HEK293 (cell line): Measurements from ENCODE around the gene KCNAB1.

Experiments used
- CTCF ChIA-PET: fragments of 350-600 bp; formaldehyde crosslinking; extraction: SDS; loops from one replicate; lab custom pipeline; 2021; ENCODE audit warnings: antibody characterized with exemption; lab: Yijun Ruan, JAX
- POLR2A ChIA-PET: fragments of 300-600 bp; formaldehyde crosslinking; extraction: SDS; loops from one replicate; lab custom pipeline; 2020; ENCODE audit warnings: antibody characterized with exemption, inconsistent platforms; lab: Yijun Ruan, JAX
- H3K27ac ChIP-seq: fragments of 200-500 bp; sonication (Bioruptor generic); 2 replicates; pipeline ENCODE4 v1.5.1; 2014; ENCODE audit warnings: low read depth, low read length, control low read depth, inconsistent platforms; ENCODE audit errors: extremely low read depth
- H3K36me3 ChIP-seq, 2 experiments: fragments of 200-500 bp in 1 of 2; sonication (Bioruptor generic) in 1 of 2; 1 replicate in 1 of 2; 2 replicates in 1 of 2; pipeline ENCODE4 v1.5.1; 2014 to 2017; ENCODE audit warnings: inconsistent platforms in 2 of 2, low read length in 2 of 2; ENCODE audit not compliant: control insufficient read depth in 2 of 2, insufficient read depth in 1 of 2
- H3K4me1 ChIP-seq: fragments of 200-500 bp; sonication (Bioruptor generic); 2 replicates; pipeline ENCODE4 v1.5.1; 2014; ENCODE audit warnings: mild to moderate bottlenecking, low read length, inconsistent platforms; ENCODE audit not compliant: control insufficient read depth, insufficient read depth
- H3K4me3 ChIP-seq: 2 replicates; pipeline ENCODE4 v1.5.1; 2011; ENCODE audit warnings: low read depth, mild to moderate bottlenecking, control low read depth, low read length, moderate library complexity
- H3K9me3 ChIP-seq: fragments of 200-500 bp; sonication (Bioruptor generic); 2 replicates; pipeline ENCODE4 v1.5.1; 2014; ENCODE audit warnings: low read depth, low read length, inconsistent platforms; ENCODE audit not compliant: control insufficient read depth, insufficient read depth
- OVOL3 ChIP-seq: fragments of 450-650 bp; formaldehyde crosslinking; IDR thresholded peaks from 2 replicates; pipeline ENCODE4 v1.5.1; 2016; ENCODE audit warnings: missing biosample characterization, missing genetic modification characterization
- PRDM4 ChIP-seq: fragments of 450-650 bp; formaldehyde crosslinking; IDR thresholded peaks from 2 replicates; pipeline ENCODE4 v1.5.1; 2017; ENCODE audit warnings: missing biosample characterization, missing genetic modification characterization
- TCF7L2 ChIP-seq: IDR thresholded peaks from 2 replicates; pipeline ENCODE4 v1.6.1; 2011; ENCODE audit warnings: low read depth, mild to moderate bottlenecking, inconsistent platforms, low read length, moderate library complexity, borderline replicate concordance
- ZFP41 ChIP-seq: fragments of 450-650 bp; formaldehyde crosslinking; IDR thresholded peaks from 2 replicates; pipeline ENCODE4 v1.5.1; 2016; ENCODE audit warnings: missing biosample characterization, missing genetic modification characterization, borderline replicate concordance
- ZNF10 ChIP-seq: fragments of 450-650 bp; formaldehyde crosslinking; IDR thresholded peaks from 2 replicates; pipeline ENCODE4 v1.5.1; 2017; ENCODE audit warnings: missing biosample characterization, missing genetic modification characterization
- ZNF155 ChIP-seq: fragments of 450-650 bp; formaldehyde crosslinking; IDR thresholded peaks from 2 replicates; pipeline ENCODE4 v1.5.1; 2016; ENCODE audit warnings: missing biosample characterization, missing genetic modification characterization
- ZNF184 ChIP-seq: fragments of 450-650 bp; IDR thresholded peaks from 2 replicates; pipeline ENCODE4 v1.5.1; 2018; ENCODE audit warnings: missing biosample characterization, mild to moderate bottlenecking, missing genetic modification characterization
- ZNF221 ChIP-seq: fragments of 450-650 bp; formaldehyde crosslinking; IDR thresholded peaks from 2 replicates; pipeline ENCODE4 v1.5.1; 2017; ENCODE audit warnings: missing biosample characterization, missing genetic modification characterization, borderline replicate concordance
- ZNF324 ChIP-seq: fragments of 450-650 bp; formaldehyde crosslinking; IDR thresholded peaks from 2 replicates; pipeline ENCODE4 v1.5.1; 2016; ENCODE audit warnings: missing biosample characterization, missing genetic modification characterization
- ZNF350 ChIP-seq: fragments of 450-650 bp; formaldehyde crosslinking; IDR thresholded peaks from 2 replicates; pipeline ENCODE4 v1.5.0; 2017; ENCODE audit warnings: missing biosample characterization, mild to moderate bottlenecking, missing genetic modification characterization
- ZNF518A ChIP-seq: fragments of 450-650 bp; formaldehyde crosslinking; conservative IDR thresholded peaks from 2 replicates; pipeline ENCODE4 v1.5.1; 2016; ENCODE audit warnings: low read depth, missing biosample characterization, missing genetic modification characterization
- ZNF521 ChIP-seq: fragments of 450-650 bp; formaldehyde crosslinking; IDR thresholded peaks from 2 replicates; pipeline ENCODE4 v1.5.1; 2017; ENCODE audit warnings: missing biosample characterization, mild to moderate bottlenecking, missing genetic modification characterization
- ZNF530 ChIP-seq: fragments of 450-650 bp; formaldehyde crosslinking; IDR thresholded peaks from 2 replicates; pipeline ENCODE4 v1.5.1; 2016; ENCODE audit warnings: low read depth, missing biosample characterization, missing genetic modification characterization
- ZNF623 ChIP-seq: fragments of 450-650 bp; formaldehyde crosslinking; IDR thresholded peaks from 2 replicates; pipeline ENCODE4 v1.5.1; 2016; ENCODE audit warnings: missing biosample characterization, missing genetic modification characterization
- ZNF664 ChIP-seq: fragments of 450-650 bp; formaldehyde crosslinking; IDR thresholded peaks from 2 replicates; pipeline ENCODE4 v1.5.1; 2016; ENCODE audit warnings: missing biosample characterization, missing genetic modification characterization
- ZNF701 ChIP-seq: fragments of 450-650 bp; formaldehyde crosslinking; IDR thresholded peaks from 2 replicates; pipeline ENCODE4 v1.5.1; 2016; ENCODE audit warnings: missing biosample characterization, missing genetic modification characterization
- ZNF707 ChIP-seq: fragments of 450-650 bp; formaldehyde crosslinking; IDR thresholded peaks from 2 replicates; pipeline ENCODE4 v1.5.1; 2016; ENCODE audit warnings: missing biosample characterization, missing genetic modification characterization
- ZNF747 ChIP-seq: fragments of 450-650 bp; formaldehyde crosslinking; IDR thresholded peaks from 2 replicates; pipeline ENCODE4 v1.5.1; 2016; ENCODE audit warnings: missing biosample characterization, missing genetic modification characterization
- ZNF777 ChIP-seq: fragments of 450-650 bp; formaldehyde crosslinking; IDR thresholded peaks from 2 replicates; pipeline ENCODE4 v1.5.1; 2017; ENCODE audit warnings: missing biosample characterization, missing genetic modification characterization, borderline replicate concordance
- ZSCAN30 ChIP-seq: fragments of 450-650 bp; IDR thresholded peaks from 2 replicates; pipeline ENCODE4 v1.5.1; 2018; ENCODE audit warnings: missing biosample characterization, mild to moderate bottlenecking, missing genetic modification characterization, moderate library complexity
- TF ChIP-seq, protein P1 (sequence below): fragments of 450-650 bp; formaldehyde crosslinking; IDR thresholded peaks from 2 replicates; pipeline ENCODE4 v1.5.1; 2016; ENCODE audit warnings: missing biosample characterization, missing genetic modification characterization

KCNAB1 gene

DNA sequence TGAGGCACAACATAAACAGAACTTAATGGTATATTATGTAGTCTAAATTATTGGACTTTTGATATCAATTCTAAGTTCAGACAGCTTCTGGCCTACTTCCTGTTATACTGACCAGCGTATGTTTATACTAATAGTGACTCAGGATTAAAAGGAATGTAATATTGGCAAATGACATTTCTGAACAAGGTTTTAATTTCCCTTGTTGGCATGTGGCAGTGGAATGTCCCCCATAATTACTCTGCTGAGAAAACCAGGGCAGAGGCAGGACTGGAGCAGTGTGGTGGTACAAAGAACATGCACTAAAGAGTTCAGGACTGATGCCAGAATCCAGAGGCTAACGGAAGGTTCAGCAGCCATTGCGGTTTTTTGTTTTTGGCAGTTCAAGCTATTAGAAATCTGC, 184.0 kb downstream of the KCNAB1 start:
- no peak overlapping the region for H3K27ac ChIP-seq
- POLR2A ChIA-PET: no interaction called here
- H3K4me1 ChIP-seq: no peaks in the 10 kb centered on the region
- H3K36me3 ChIP-seq: no peaks in the 10 kb centered on the region
- H3K4me3 ChIP-seq: no peak overlapping the region
- no peak for TF ChIP-seq OVOL3 (tag by site-specific recombination)
- TF ChIP-seq ZSCAN30: no peak
- TF ChIP-seq ZNF664 (tag by site-specific recombination): no peak
- no peak for TF ChIP-seq ZNF530
- TF ChIP-seq ZFP41 (tag by site-specific recombination): no peak
- TF ChIP-seq ZNF221 (tag by site-specific recombination): no peak
- no peak for TF ChIP-seq ZNF518A (tag by site-specific recombination)
- TF ChIP-seq ZNF521 (tag by site-specific recombination): no peak
- no peak for TF ChIP-seq ZNF10 (tag by site-specific recombination)
- TF ChIP-seq ZNF324 (tag by site-specific recombination): no peak
- TF ChIP-seq, all 188 proteins: peak for 0
- CTCF ChIA-PET: no interaction called here
- H3K9me3 ChIP-seq: no peaks in the 10 kb centered on the region

GRCh38 chr3:156305672-156306071, 185.3 kb downstream of the KCNAB1 start:
- ChIA-PET POLR2A (no interaction called here), CTCF (interaction anchor here (0.7 kb wide), 1 partner anchor 164 kb away, joined by 3 read pairs; no protein-coding TSS in a partner anchor)
- no peaks in the 10 kb centered on the region for H3K36me3 ChIP-seq
- no peak overlapping the region for H3K4me3 ChIP-seq
- no peaks in the 10 kb centered on the region for H3K9me3 ChIP-seq
- no peak overlapping the region for H3K27ac ChIP-seq
- H3K4me1 ChIP-seq: no peaks in the 10 kb centered on the region
- TF ChIP-seq, protein P1, sequence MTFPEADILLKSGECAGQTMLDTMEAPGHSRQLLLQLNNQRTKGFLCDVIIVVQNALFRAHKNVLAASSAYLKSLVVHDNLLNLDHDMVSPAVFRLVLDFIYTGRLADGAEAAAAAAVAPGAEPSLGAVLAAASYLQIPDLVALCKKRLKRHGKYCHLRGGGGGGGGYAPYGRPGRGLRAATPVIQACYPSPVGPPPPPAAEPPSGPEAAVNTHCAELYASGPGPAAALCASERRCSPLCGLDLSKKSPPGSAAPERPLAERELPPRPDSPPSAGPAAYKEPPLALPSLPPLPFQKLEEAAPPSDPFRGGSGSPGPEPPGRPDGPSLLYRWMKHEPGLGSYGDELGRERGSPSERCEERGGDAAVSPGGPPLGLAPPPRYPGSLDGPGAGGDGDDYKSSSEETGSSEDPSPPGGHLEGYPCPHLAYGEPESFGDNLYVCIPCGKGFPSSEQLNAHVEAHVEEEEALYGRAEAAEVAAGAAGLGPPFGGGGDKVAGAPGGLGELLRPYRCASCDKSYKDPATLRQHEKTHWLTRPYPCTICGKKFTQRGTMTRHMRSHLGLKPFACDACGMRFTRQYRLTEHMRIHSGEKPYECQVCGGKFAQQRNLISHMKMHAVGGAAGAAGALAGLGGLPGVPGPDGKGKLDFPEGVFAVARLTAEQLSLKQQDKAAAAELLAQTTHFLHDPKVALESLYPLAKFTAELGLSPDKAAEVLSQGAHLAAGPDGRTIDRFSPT (tag by site-specific recombination): no peak
- no peak for TF ChIP-seq ZNF623 (tag by site-specific recombination)
- TF ChIP-seq, all 188 proteins: peak for 0

GRCh38 chr3:156307704-156308103, 187.3 kb downstream of the KCNAB1 start:
- no peaks in the 10 kb centered on the region for H3K4me1 ChIP-seq
- no peak overlapping the region for H3K4me3 ChIP-seq
- CTCF ChIA-PET: interaction anchor here (1.0 kb wide), 1 partner anchor 66 kb away, joined by 3 read pairs; no protein-coding TSS in a partner anchor
- TF ChIP-seq ZNF184 (tag by site-specific recombination) (no peak), TCF7L2 (no peak), ZNF747 (tag by site-specific recombination) (no peak), ZNF707 (tag by site-specific recombination) (no peak), ZNF701 (tag by site-specific recombination) (no peak), ZNF350 (no peak), ZNF777 (tag by site-specific recombination) (no peak), ZNF155 (tag by site-specific recombination) (no peak), PRDM4 (no peak)
- no peaks in the 10 kb centered on the region for H3K36me3 ChIP-seq
- POLR2A ChIA-PET: no interaction called here
- no peak overlapping the region for H3K27ac ChIP-seq
- no peaks in the 10 kb centered on the region for H3K9me3 ChIP-seq
